Measurements from ENCODE around the gene RAET1G. TPM values are rescaled to one million over a fixed set of nuclear protein-coding genes. Genes with fewer than 3 reads are reported as not detected.

Gene RAET1G
- total and polyA plus RNA-seq, 2 donors (not counting 3 experiments of a cell fraction or from before 2014, with no cell fraction given), result 1.6 to 2.1 TPM

GRCh38 chr6:149940672-149940982 lies 17.7 kb upstream of the RAET1G start:
- ChIA-PET POLR2A (no interaction called here), CTCF (interaction anchor here (0.8 to 1.3 kb wide), 3 partner anchors 16 to 76 kb away, joined by 3 to 8 read pairs (median 3); no protein-coding TSS in a partner anchor)
- Histone ChIP-seq H3K4me1 (ENCODE audit: control insufficient read depth, extremely low read depth, insufficient read depth, low read length) (peaks cover 14% of the 10 kb centered on the region), H3K4me3 (replicated peaks in 1 of 3; ENCODE audit: insufficient read depth in 1 of 3, low read depth in 1 of 3, low read length in 3 of 3) (no peak overlapping the region), H3K36me3 (ENCODE audit: control insufficient read depth in 2 of 2, extremely low read depth in 1 of 2, insufficient read depth in 2 of 2, low read length in 2 of 2) (no peaks in the 10 kb centered on the region), H3K9me3 (replicated peaks; ENCODE audit: control insufficient read depth, insufficient read depth, low read length) (no peaks in the 10 kb centered on the region), H3K27me3 (ENCODE audit: control insufficient read depth in 2 of 2, insufficient read depth in 2 of 2, low read length in 2 of 2) (peaks cover 37 to 48% of the 10 kb centered on the region in 2 experiments), H3K9me1 (replicated peaks; ENCODE audit: control insufficient read depth, extremely low read depth, insufficient read depth, low read length) (no peaks in the 10 kb centered on the region), H2AFZ (ENCODE audit: low read depth, low read length) (no peak overlapping the region), H4K20me1 (replicated peaks; ENCODE audit: control insufficient read depth, extremely low read depth, insufficient read depth, low read length) (no peaks in the 10 kb centered on the region), H3K9ac (replicated peaks; ENCODE audit: extremely low read depth, insufficient read depth, low read length) (no peak overlapping the region), H3K79me2 (ENCODE audit: control insufficient read depth, insufficient read depth, low read length) (no peaks in the 10 kb centered on the region), H3K27ac (ENCODE audit: insufficient read depth, low read depth, low read length) (no peak overlapping the region), H3K4me2 (ENCODE audit: insufficient read depth, low read length) (no peak overlapping the region)
- TF ChIP-seq GATA2 (IDR thresholded peaks at IDR 0.05; ENCODE audit: insufficient read depth, insufficient read length, low read depth, low read length) (no peak), POLR2AphosphoS5 (IDR thresholded peaks at IDR 0.05; ENCODE audit: insufficient read depth, low read depth, low read length) (no peak), MAX (IDR thresholded peaks at IDR 0.05; ENCODE audit: insufficient read depth, insufficient read length) (no peak), FOS (IDR thresholded peaks at IDR 0.05; ENCODE audit: borderline replicate concordance, insufficient read depth, low read length) (no peak), EZH2 (IDR thresholded peaks at IDR 0.05; ENCODE audit: borderline replicate concordance, low read depth, low read length, severe bottlenecking) (no peak), JUN (IDR thresholded peaks at IDR 0.05; ENCODE audit: borderline replicate concordance, insufficient read depth, insufficient read length, low read depth) (no peak), CTCF (IDR thresholded peaks at IDR 0.05; ENCODE audit: extremely low read depth in 1 of 2, insufficient read depth in 1 of 2, low read depth in 1 of 2, low read length in 2 of 2) (no peak), POLR2A (IDR thresholded peaks at IDR 0.05; ENCODE audit: low read depth, low read length) (no peak), MYC (IDR thresholded peaks at IDR 0.05; ENCODE audit: low read depth, low read length) (no peak)
- no peak for FAIRE-seq
- intact Hi-C loops (cut with micrococcal nuclease), result loop anchor here (2.0 kb wide), 1 partner anchor 20 kb away; no protein-coding TSS in a partner anchor
- no peak for DNase-seq (ENCODE audit: low read depth, low spot score)
- no TSS peak for BruUV-seq (replicated peaks)
- dilution Hi-C loops (cut with MboI; ENCODE audit: extremely low pct_ligation_motif_present, low sequenced_read_pairs), result no loop called here

All from endothelial cell of umbilical vein (primary cell).